ENCODE measurements around the gene TSPAN5.

TSPAN5 gene

GRCh38 chr4:98617358-98618047, 40.9 kb downstream of the TSPAN5 start:
- Histone ChIP-seq H3K4me1 (no peaks in the 10 kb centered on the region), H3K4me2 (no peak overlapping the region), H3K9ac (no peak overlapping the region), H3K27ac (no peak overlapping the region), H4K20me1 (no peaks in the 10 kb centered on the region), H3K9me3 (replicated peaks in 1 of 11) (no peaks in the 10 kb centered on the region), H3K36me3 (no peaks in the 10 kb centered on the region), H3K27me3 (no peaks in the 10 kb centered on the region), H3K4me3 (no peak overlapping the region)
- TF ChIP-seq Cebpa-rat (IDR thresholded peaks at IDR 0.05), result no peak

GRCh38 chr4:98615991-98616390, 42.4 kb downstream of the TSPAN5 start:
- Histone ChIP-seq H3K9ac (no peak overlapping the region), H3K27ac (no peak overlapping the region)

DNA sequence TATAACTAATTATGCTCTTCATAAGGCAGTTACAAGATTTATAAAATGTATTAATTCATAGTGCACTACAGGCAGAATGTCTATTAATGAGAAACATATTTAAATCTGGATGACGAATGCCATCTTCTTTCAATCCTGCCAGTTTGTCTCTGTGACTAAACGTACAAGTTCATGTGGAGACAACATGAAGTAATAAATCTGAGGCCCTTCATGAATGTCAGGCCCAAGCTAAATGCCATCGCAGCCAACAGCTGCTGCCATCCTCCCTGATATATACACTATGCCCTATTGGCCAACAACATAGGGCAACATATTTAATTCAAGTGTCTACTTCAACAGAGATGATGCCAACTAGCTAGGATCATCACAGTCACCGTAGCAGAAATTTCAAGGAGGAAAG, 43.7 kb downstream of the TSPAN5 start:
- H3K27ac ChIP-seq, result no peak overlapping the region
- H3K9ac ChIP-seq, result no peak overlapping the region
- H3K4me2 ChIP-seq, result no peak overlapping the region
- TF ChIP-seq Cebpa-rat (IDR thresholded peaks at IDR 0.05), result no peak
- no peaks in the 10 kb centered on the region for H4K20me1 ChIP-seq
- no peaks in the 10 kb centered on the region for H3K27me3 ChIP-seq
- H3K4me1 ChIP-seq, result no peaks in the 10 kb centered on the region
- no peak overlapping the region for H3K4me3 ChIP-seq
- no peaks in the 10 kb centered on the region for H3K36me3 ChIP-seq
- no peaks in the 10 kb centered on the region for H3K9me3 ChIP-seq (replicated peaks in 1 of 11)

More at GRCh38 chr4:98615991-98616390, 42.4 kb downstream of the TSPAN5 start:
- Histone ChIP-seq H4K20me1 (no peaks in the 10 kb centered on the region), H3K9me3 (replicated peaks in 1 of 11) (no peaks in the 10 kb centered on the region), H3K4me3 (no peak overlapping the region), H3K4me2 (no peak overlapping the region), H3K36me3 (no peaks in the 10 kb centered on the region), H3K4me1 (no peaks in the 10 kb centered on the region), H3K27me3 (no peaks in the 10 kb centered on the region)
- TF ChIP-seq Cebpa-rat (IDR thresholded peaks at IDR 0.05), result no peak

DNA sequence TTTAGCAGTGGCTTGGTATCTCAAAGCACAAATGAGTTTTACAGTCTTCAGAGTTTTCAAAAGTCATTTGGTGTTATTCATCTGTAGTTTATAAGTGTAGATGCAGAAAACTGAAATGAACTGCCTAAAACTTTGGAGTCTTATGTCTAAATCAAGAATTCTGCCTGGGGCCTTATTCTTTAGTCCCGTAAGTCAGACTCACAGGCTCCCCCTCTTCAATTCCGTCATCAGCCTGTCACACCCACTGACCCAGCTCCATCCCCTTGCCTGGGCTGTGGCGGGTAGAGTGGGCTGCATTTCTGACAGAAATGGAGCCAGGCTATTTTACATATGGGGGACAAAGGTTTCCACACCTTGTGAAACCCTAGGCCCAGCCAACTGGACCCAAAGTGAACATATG, 44.3 kb downstream of the TSPAN5 start:
- H3K27me3 ChIP-seq, result no peaks in the 10 kb centered on the region
- H3K4me2 ChIP-seq, result no peak overlapping the region
- no peaks in the 10 kb centered on the region for H3K36me3 ChIP-seq
- no peaks in the 10 kb centered on the region for H3K9me3 ChIP-seq (replicated peaks in 1 of 11)
- H3K4me3 ChIP-seq, result no peak overlapping the region
- TF ChIP-seq Cebpa-rat (IDR thresholded peaks at IDR 0.05), result no peak
- H3K27ac ChIP-seq, result no peak overlapping the region
- H4K20me1 ChIP-seq, result no peaks in the 10 kb centered on the region
- H3K4me1 ChIP-seq, result no peaks in the 10 kb centered on the region
- H3K9ac ChIP-seq, result no peak overlapping the region

DNA sequence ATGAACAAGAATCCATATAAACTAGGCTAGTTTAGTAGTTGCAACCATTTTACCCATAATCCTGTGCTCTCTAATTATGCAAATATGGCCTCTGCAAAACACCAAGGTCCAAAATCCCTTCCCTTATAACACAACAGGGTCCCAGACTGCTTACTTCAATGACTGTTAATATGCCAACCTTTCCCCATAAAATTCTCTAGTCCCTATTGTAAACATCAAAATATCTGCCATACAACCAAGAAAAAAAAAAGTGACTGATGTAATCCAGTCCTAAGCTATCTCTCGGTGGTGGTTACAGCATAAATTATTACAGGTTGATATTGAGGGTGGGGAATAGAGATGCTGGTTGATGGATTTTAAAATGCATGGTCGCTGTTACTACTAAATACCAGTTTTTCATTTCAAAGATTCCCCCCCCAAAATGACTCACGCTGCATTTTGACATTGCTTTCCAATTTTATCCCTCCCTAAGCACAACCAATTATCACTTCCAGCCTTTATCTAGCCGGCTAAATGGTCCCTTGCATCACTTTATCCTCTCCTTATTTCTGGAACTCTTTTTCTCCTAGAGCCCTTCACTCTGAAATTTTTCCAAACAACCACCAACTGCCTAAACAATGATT, 44.8 kb downstream of the TSPAN5 start:
- TF ChIP-seq Cebpa-rat (IDR thresholded peaks at IDR 0.05), result no peak
- H4K20me1 ChIP-seq, result no peaks in the 10 kb centered on the region
- H3K36me3 ChIP-seq, result no peaks in the 10 kb centered on the region
- no peaks in the 10 kb centered on the region for H3K27me3 ChIP-seq
- H3K9ac ChIP-seq, result no peak overlapping the region
- no peaks in the 10 kb centered on the region for H3K4me1 ChIP-seq
- no peak overlapping the region for H3K27ac ChIP-seq
- H3K9me3 ChIP-seq (replicated peaks in 1 of 11), result no peaks in the 10 kb centered on the region
- H3K4me2 ChIP-seq, result no peak overlapping the region
- no peak overlapping the region for H3K4me3 ChIP-seq

- TF ChIP-seq Cebpa-rat (IDR thresholded peaks at IDR 0.05), result no peak
- Histone ChIP-seq H3K4me2 (no peak overlapping the region), H3K4me3 (no peak overlapping the region), H3K9ac (no peak overlapping the region), H3K4me1 (no peaks in the 10 kb centered on the region), H3K27me3 (no peaks in the 10 kb centered on the region), H3K27ac (no peak overlapping the region), H3K9me3 (replicated peaks in 1 of 11) (no peaks in the 10 kb centered on the region), H3K36me3 (no peaks in the 10 kb centered on the region), H4K20me1 (no peaks in the 10 kb centered on the region)
Measured at GRCh38 chr4:98612318-98613250, 45.8 kb downstream of the TSPAN5 start.

- H3K27ac ChIP-seq, result no peak overlapping the region
- no peaks in the 10 kb centered on the region for H3K27me3 ChIP-seq
- no peak for TF ChIP-seq Cebpa-rat (IDR thresholded peaks at IDR 0.05)
- no peak overlapping the region for H3K4me3 ChIP-seq
- H3K36me3 ChIP-seq, result no peaks in the 10 kb centered on the region
- no peaks in the 10 kb centered on the region for H4K20me1 ChIP-seq
- H3K9me3 ChIP-seq (replicated peaks in 1 of 11), result no peaks in the 10 kb centered on the region
- no peak overlapping the region for H3K9ac ChIP-seq
- H3K4me1 ChIP-seq, result no peaks in the 10 kb centered on the region
- H3K4me2 ChIP-seq, result no peak overlapping the region
Measured at GRCh38 chr4:98611677-98612317, 46.6 kb downstream of the TSPAN5 start.

GRCh38 chr4:98610926-98611676, 47.3 kb downstream of the TSPAN5 start:
- TF ChIP-seq Cebpa-rat (IDR thresholded peaks at IDR 0.05), result no peak
- Histone ChIP-seq H3K36me3 (no peaks in the 10 kb centered on the region), H3K4me2 (no peak overlapping the region), H3K9me3 (replicated peaks in 1 of 11) (no peaks in the 10 kb centered on the region), H3K4me1 (no peaks in the 10 kb centered on the region), H3K27ac (no peak overlapping the region), H4K20me1 (no peaks in the 10 kb centered on the region), H3K4me3 (no peak overlapping the region), H3K27me3 (no peaks in the 10 kb centered on the region), H3K9ac (no peak overlapping the region)

- no peak for TF ChIP-seq Cebpa-rat (IDR thresholded peaks at IDR 0.05)
- no peaks in the 10 kb centered on the region for H3K36me3 ChIP-seq
- H4K20me1 ChIP-seq, result no peaks in the 10 kb centered on the region
- H3K27me3 ChIP-seq, result no peaks in the 10 kb centered on the region
- no peak overlapping the region for H3K9ac ChIP-seq
- H3K27ac ChIP-seq, result no peak overlapping the region
- no peak overlapping the region for H3K4me3 ChIP-seq
- H3K4me1 ChIP-seq, result no peaks in the 10 kb centered on the region
- no peaks in the 10 kb centered on the region for H3K9me3 ChIP-seq (replicated peaks in 1 of 11)
- no peak overlapping the region for H3K4me2 ChIP-seq
Measured at GRCh38 chr4:98610431-98610830, 48.0 kb downstream of the TSPAN5 start.

Measured in BLaER1 treated with 17β-estradiol and CSF1 and Interleukin-3, amounts not matched to agents 10 nM and 100 nM (cell line).